RWPE2 (cell line): ENCODE results near the gene TEX22.
A peak's percentile ranks its signal among the peaks of the same experiment; 100 is the strongest.

Experiments used
- ATAC-seq: fragments of 200-7000 bp; cut with Tn5 transposase; 3 replicates; pipeline ENCODE4 v1.9.1; 2021; ENCODE audit warnings: low read depth
- DNase-seq: peaks from one replicate; pipeline ENCODE4 v3.0.0-alpha.2; 2020; ENCODE audit warnings: low spot score
- H3K27ac ChIP-seq: fragments of 450-650 bp; 2 replicates; pipeline ENCODE4 v1.5.1; 2017; ENCODE audit warnings: mild to moderate bottlenecking; ENCODE audit not compliant: poor library complexity, severe bottlenecking
- H3K27me3 ChIP-seq: fragments of 250-450 bp; sonication (Bioruptor Pico); 2 replicates; pipeline ENCODE4 v1.5.1; 2021; ENCODE audit warnings: mild to moderate bottlenecking, moderate library complexity; ENCODE audit not compliant: insufficient read depth, poor library complexity, severe bottlenecking
- H3K36me3 ChIP-seq: fragments of 250-450 bp; sonication (Bioruptor Pico); 2 replicates; pipeline ENCODE4 v1.5.1; 2020; ENCODE audit warnings: low read depth, mild to moderate bottlenecking, moderate library complexity
- H3K4me1 ChIP-seq: fragments of 250-450 bp; sonication (Bioruptor Pico); 2 replicates; pipeline ENCODE4 v1.5.1; 2021; ENCODE audit warnings: mild to moderate bottlenecking, moderate library complexity; ENCODE audit not compliant: insufficient read depth, poor library complexity, severe bottlenecking
- H3K4me3 ChIP-seq: fragments of 250-450 bp; sonication (Bioruptor Pico); 2 replicates; pipeline ENCODE4 v1.5.1; 2021; ENCODE audit warnings: mild to moderate bottlenecking, moderate library complexity; ENCODE audit not compliant: severe bottlenecking
- H3K9me3 ChIP-seq: fragments of 250-450 bp; sonication (Bioruptor Pico); 2 replicates; pipeline ENCODE4 v1.5.1; 2021; ENCODE audit warnings: mild to moderate bottlenecking, moderate library complexity; ENCODE audit not compliant: severe bottlenecking
- TF ChIP-seq, protein P1 (sequence below): fragments of 450-650 bp; IDR thresholded peaks from one replicate; pipeline ENCODE4 v1.5.1; 2017; ENCODE audit warnings: mild to moderate bottlenecking, moderate library complexity; ENCODE audit not compliant: poor library complexity, severe bottlenecking

The TEX22 gene

DNA sequence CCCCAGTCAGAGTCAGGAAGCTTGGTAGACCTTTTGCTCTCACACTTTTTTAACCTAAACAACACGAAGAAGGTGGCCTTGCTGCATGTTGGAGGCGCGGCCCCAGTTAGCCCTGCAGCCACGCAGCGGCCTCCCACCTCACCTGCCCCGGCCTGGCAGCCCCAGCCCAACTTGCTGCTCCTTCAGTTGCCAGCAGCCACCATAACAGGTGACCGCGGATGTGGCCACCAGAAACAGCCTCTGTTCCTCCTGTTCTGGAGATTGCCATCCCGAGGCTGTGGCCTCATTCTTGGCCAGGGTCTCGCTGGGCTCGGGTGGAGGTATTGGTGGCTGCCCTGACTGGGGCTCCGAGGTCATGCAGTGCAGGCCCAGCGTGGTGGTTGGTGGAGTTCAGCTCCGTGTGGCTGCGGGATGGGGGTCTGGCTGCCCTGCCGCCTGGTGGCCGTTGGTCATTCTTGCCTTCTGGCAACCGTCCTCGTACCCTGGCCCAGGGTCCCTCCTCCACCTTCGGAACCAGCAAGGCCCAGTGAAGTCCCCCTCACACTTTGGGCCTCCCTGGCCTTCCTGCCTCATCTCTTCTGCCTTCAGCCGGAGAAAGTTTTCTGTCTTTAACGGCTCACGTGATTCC is 20.7 kb upstream of the TEX22 start:
- Histone ChIP-seq H3K27ac (no peak overlapping the region), H3K27me3 (no peaks in the 10 kb centered on the region), H3K4me1 (no peaks in the 10 kb centered on the region), H3K4me3 (no peak overlapping the region), H3K9me3 (no peaks in the 10 kb centered on the region), H3K36me3 (no peaks in the 10 kb centered on the region)
- DNase-seq: no peak
- no peak for ATAC-seq
- TF ChIP-seq, protein P1, sequence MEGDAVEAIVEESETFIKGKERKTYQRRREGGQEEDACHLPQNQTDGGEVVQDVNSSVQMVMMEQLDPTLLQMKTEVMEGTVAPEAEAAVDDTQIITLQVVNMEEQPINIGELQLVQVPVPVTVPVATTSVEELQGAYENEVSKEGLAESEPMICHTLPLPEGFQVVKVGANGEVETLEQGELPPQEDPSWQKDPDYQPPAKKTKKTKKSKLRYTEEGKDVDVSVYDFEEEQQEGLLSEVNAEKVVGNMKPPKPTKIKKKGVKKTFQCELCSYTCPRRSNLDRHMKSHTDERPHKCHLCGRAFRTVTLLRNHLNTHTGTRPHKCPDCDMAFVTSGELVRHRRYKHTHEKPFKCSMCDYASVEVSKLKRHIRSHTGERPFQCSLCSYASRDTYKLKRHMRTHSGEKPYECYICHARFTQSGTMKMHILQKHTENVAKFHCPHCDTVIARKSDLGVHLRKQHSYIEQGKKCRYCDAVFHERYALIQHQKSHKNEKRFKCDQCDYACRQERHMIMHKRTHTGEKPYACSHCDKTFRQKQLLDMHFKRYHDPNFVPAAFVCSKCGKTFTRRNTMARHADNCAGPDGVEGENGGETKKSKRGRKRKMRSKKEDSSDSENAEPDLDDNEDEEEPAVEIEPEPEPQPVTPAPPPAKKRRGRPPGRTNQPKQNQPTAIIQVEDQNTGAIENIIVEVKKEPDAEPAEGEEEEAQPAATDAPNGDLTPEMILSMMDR: no peak

DNA sequence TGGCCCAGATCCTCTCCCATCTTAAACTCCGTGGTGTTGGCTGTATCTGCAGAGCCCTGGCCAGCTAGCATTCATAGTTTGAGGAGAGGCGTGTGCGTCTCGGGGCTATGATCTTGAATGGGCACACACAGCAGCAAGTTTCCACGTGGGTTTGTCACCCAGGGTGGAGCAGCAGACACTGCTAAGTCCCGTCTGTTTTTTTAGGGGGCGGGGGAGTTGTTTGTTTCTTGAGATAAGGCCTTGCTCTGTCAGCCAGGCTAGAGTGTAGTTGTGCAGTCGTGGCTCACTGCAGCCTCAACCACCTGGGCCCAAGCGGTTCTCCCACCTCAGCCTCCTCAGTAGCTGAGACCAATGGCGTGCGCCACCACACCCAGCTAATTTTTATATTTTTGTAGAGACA is 20.1 kb upstream of the TEX22 start:
- Histone ChIP-seq H3K9me3 (no peaks in the 10 kb centered on the region), H3K4me1 (no peaks in the 10 kb centered on the region), H3K4me3 (no peak overlapping the region), H3K27me3 (no peaks in the 10 kb centered on the region), H3K27ac (no peak overlapping the region), H3K36me3 (peaks cover 4% of the 10 kb centered on the region; the same call in 1 of the 2 replicates)
- ATAC-seq: no peak
- TF ChIP-seq, protein P1: no peak
- no peak for DNase-seq

DNA sequence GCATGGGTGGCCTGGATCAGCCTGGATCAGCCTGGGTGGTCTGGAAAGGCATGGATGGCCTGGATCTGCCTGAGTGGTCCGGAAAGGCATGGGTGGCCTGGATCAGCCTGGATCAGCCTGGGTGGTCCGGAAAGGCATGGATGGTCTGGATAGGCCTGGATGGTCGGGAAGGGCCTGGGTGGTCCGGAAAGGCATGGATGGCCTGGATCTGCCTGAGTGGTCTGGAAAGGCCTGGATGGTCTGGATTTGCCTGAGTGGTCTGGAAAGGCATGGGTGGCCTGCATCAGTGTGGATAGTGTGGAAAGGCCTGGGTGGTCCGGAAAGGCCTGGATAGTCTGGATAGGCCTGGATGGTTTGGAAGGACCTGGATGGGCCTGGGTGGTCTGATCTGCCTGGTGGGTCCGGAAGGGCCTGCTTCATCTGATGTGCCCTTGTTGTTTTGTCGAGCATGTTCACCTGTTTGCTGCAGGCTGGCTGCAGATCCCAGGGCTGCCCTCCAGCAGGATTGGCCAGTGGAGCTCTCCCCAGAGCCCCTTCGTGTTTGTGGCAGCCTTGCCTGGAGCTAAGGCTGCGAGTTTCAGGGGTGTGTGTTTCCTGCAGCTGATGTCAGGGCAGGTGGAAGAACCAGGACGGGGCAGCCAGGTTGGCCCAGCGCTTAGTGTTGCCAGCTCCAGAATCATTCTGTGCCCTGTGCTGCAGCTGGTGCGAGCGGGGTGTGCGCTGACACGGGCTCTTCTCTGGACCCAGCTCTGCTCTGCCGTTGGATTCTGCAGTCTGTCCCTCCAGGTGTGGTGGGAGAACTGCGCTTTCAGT is 19.3 kb upstream of the TEX22 start:
- no peak for ATAC-seq
- Histone ChIP-seq H3K4me1 (no peaks in the 10 kb centered on the region), H3K9me3 (no peaks in the 10 kb centered on the region), H3K36me3 (peaks cover 13% of the 10 kb centered on the region; the same call in 1 of the 2 replicates), H3K27me3 (no peaks in the 10 kb centered on the region), H3K27ac (no peak overlapping the region), H3K4me3 (no peak overlapping the region)
- no peak for DNase-seq
- TF ChIP-seq, protein P1: no peak

DNA sequence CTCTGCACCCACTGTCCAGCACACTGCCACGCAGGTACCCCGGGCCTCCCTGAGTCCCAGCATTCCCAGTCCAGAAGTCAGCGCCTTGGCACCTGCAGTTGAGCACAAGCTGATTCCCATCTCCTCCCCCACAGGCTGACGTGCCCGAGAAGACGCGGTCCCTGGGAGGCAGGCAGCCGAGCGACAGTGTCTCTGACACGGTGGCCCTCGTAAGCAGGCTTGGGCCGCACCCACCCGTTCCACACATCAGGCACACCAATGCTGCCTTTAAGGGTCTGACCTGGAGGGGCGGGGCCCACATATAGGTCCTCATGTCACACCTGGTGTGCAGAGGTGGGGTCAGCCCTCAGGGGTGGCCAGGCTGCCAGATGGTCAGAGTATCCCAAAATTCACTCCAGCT is 18.4 kb upstream of the TEX22 start:
- Histone ChIP-seq H3K27ac (no peak overlapping the region), H3K4me3 (no peak overlapping the region), H3K4me1 (no peaks in the 10 kb centered on the region), H3K27me3 (no peaks in the 10 kb centered on the region), H3K36me3 (peaks cover 13% of the 10 kb centered on the region), H3K9me3 (no peaks in the 10 kb centered on the region)
- TF ChIP-seq, protein P1: no peak
- ATAC-seq (no peak), DNase-seq (no peak)

DNA sequence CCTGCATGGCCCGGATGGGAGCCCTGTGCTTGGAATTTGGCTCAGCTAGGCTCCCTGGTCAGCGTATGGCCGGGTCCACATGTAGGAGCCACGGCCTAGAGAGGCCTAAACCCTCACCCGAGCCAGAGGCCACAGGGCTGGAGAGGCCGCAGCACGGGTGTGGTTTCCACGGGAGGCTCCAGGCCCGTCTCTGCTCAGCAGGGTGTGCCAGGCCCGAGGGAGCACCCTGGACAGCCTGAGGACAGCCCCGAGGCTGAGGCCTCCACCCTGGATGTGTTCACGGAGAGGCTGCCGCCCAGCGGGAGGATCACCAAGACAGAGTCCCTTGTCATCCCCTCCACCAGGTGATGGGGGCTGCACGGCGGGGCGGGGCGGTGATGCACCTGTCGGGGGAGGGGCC is 17.6 kb upstream of the TEX22 start:
- peak; percentile 72 for DNase-seq
- Histone ChIP-seq H3K4me3 (no peak overlapping the region), H3K36me3 (peaks cover 13% of the 10 kb centered on the region), H3K4me1 (no peaks in the 10 kb centered on the region), H3K27me3 (no peaks in the 10 kb centered on the region), H3K9me3 (no peaks in the 10 kb centered on the region), H3K27ac (no peak overlapping the region)
- TF ChIP-seq, protein P1: no peak
- no peak for ATAC-seq
